Stimulated activated naive CD4-positive, alpha-beta T cell treated with Interleukin-2 at 50 U/mL for 16 hours (primary cell): ENCODE measurements around the gene GRIFIN.

ENCODE experiments used
- DNase-seq: peaks from one replicate; lab custom pipeline; 2025; lab: John Stamatoyannopoulos, UW

The GRIFIN gene, protein sequence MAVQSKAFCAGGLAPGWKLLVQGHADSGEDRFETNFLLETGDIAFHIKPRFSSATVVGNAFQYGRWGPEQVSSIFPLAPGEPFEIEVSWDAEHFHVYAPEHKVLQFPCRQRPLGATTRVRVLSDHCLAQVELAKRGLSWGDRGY

DNA sequence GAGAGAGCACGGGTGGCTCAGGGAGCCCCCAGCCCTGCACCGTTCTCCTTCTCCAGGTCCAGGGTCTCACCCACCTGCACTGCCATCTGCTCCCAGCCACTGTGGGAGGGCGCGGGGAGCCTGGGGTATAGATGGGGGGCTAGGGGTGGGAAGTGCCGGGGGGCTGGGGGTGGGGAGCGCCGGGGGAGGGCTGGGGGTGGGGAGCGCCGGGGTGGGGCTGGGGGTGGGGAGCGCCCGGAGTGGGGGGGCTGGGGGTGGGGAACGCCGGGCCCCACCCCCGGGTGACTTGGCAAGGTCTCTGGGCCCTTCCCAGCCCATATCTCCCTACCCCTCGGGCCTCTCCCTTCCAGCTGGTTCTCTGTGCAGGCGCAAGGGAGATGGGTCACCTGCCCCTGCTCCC, at the start of gene GRIFIN:
GRIFIN (minus strand) TSS at position 101 of the 400 bp plus-strand sequence; CDS start at position 86, 15 bp downstream.
- DNase-seq: no peak

DNA sequence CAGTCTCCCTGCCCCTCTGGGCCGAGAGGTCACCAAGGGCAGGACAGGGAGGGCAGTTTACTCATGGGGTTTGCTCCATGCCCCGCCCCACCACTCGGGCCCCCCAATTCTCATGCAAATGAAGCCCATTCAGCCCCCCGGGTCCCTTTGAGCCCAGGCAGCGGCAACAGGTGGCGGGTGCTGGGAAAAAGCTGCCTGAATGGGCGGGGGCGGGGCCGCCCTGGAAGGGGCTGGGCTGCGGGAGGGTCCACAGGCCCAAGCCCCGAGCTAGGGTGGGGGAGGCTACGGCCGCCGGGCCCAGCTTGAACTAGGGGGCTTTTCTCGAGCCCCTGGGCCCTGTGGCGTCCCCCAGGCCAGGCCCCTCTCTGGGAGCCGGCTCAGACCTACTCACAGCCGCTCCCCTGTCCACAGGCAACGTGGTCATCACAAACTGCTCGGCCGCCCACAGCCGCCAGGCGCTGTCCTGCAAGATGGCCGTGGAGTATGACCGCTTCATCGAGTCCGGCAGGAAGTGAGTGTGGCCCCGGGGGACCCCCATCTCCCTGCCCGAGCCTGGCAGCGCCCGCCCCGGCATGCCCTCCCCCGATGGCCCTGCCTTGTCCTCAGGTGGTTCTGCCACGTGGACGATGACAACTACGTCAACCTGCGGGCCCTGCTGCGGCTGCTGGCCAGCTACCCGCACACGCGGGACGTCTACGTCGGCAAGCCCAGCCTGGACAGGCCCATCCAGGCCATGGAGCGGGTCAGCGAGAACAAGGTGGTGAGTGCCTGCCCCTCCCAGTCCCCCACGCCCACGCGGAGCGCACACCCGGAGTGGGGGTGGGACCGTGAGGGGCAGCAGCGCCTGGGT, 48.8 kb upstream of the GRIFIN start:
- no peak for DNase-seq

DNA sequence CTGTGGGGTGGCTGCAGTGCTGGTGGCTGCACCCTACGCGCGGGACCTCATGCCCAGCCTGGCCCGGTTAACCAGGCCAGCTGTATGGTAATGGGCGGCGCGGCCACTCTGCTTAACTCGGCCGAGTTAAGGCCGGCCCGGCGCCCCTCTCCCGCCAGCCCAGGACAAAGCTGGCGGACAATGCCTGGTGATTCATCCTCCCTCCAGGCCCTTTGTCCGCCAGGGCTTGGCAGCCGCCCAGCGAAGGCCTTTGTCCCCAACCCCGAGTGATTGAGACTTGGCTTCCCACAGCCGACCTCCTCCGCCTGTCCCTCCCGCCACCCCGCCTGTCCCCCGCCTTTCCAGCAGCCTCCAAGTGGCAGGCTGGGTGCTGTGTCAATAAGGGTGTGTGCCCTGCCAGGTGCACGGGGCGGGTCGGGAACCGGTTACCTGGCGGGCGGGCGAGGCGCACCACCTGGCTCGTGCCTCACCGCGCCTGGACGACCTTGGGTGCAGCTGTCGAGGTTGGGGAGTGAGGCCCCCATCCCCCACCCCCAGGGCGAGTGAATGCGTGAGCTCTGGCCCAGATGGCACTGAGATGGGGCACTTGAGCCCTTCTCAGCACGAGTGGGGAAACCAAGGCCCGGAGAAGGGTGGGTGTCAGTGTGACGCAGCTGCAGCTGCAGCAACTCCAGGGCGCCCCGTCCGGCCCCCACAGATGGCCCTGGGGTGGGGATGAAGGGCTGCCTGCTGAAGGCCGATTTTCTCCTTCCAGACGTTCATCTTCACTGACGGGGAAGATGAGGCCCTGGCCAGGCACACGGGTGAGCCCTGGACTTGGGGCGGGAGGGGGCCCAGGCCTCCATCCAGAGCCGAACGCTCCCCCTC, 48.0 kb upstream of the GRIFIN start:
- no peak for DNase-seq

DNA sequence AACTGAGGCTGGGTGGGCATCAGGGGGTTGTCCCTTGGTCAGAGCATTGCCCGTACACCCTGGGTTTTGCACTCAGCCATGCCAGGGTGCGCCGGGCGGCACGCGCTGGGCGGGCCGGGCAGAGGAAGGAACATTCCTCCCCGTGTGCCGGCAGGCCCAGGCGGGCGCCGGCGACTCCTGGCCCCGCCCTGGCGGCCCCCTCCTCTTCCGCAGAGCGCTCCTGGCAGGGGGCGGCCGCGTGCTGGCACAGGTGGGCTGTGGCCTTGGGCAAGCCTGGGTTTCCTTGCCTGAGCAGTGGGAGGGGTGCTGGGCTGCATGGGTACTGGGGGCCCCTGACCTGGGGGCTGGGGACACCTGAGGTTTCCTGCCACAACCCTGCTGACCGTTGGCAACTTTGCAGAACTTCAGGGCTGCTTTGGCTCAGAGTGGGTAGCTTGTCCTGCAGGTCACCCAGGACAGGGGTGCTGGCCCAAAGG, 47.3 kb upstream of the GRIFIN start:
- no peak for DNase-seq

DNA sequence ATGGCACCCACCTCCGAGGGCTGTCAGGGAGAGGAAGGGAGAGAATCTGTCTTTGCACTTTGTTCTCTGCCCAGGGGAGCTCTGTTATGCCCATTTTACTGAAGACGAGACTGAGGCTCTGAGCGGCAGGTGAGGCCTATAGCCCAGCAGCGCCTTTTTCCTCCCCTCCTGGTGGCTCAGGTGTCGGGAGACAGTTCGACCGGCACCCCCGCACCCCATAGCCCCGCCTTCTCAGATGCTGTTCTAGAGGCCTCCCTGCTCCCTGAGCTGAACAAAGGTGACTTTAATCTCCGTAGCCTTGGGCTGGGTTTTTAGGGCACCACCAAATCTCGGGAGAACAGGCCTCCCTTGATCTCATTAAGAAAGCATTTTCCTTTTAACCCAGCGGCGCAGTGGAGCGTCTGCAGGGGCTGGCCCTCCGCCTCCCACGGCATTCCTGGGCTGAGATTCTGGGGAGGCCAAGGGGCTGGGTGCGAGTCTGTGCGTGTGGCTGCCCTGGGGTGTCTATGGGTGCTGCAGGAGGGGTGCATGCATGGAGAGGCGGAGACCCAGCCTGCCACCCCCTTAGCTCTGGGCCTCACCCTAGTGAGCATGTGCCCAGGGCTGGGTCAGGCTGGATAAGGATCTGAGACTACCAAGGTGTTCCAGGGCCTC, 46.7 kb upstream of the GRIFIN start:
- no peak for DNase-seq

DNA sequence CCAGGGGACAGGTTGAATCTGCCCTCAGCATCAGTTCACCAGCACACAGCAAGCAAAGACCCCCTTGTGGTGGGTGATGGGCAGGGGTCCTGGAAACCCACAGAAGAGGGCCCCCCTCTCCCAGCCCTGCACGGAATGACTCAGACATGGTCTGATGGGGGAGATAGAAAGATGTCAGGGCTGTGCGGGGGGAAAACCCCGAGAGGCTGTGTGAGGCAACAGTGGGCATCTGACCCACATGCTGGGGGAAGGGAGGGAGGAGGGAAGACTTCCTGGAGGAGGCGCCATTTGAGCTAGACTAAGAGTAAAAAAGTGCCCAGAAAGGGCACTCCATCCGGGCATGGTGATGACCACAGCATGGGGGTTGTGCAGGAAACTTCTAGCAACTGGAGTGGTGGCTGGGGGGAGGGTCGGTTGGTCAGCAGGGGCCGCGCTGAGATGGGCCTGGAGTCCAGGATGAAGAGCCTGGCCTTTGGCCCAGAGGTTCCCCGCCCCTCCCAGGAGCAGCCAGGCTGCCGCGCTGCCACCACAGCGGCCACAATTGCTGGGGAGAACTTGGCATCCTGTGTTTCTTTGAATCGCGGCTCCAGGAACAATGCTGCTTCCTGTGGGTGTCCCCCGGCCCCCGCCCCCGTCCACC, 45.9 kb upstream of the GRIFIN start:
- DNase-seq: peak; percentile 69

DNA sequence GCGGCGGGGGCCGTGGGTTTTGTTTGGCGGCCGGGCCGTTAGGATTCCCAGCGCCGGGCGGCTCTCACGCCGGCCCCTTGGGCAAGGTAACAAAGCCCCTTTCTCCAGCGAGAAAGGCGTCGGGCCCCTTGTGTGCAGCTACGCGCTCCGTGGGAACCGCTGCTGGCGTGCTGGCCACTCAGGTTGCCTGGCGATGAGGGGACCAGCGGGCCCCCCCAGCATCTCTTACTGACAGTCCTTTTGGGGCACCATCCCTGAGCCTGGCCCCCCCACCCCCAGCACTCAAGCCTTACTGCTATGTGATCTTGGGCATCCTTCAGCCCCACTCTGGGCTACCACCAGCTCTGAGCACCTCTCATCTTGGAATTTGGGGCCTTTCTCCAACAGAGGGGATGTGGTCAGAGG, 45.1 kb upstream of the GRIFIN start:
- DNase-seq: no peak

DNA sequence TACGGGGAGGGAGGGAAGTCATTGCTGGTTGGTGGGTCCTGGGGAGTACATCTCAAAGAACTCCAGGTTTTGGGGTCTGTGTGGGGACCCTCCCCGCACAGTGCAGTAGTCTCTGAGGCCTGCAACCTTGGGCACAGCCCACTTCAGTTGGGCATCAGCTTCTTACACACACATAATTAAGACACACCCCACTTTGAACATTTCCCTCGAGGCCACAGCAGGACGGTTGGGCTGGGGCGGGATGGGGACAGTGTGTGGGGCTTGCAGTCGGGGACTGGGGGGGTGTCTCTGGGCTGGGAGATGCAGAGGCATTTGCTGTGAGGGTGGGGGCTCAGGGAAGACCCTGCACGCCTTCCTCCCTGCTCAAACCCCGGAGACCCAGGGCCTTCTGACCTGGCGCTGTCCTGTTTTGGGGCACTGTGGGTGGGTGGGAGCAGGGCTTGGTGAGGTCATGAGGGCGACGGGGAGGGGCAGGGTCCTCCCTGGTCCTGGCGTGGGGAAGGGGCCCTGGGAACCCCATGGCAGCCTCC, 44.6 kb upstream of the GRIFIN start:
- DNase-seq: no peak

DNA sequence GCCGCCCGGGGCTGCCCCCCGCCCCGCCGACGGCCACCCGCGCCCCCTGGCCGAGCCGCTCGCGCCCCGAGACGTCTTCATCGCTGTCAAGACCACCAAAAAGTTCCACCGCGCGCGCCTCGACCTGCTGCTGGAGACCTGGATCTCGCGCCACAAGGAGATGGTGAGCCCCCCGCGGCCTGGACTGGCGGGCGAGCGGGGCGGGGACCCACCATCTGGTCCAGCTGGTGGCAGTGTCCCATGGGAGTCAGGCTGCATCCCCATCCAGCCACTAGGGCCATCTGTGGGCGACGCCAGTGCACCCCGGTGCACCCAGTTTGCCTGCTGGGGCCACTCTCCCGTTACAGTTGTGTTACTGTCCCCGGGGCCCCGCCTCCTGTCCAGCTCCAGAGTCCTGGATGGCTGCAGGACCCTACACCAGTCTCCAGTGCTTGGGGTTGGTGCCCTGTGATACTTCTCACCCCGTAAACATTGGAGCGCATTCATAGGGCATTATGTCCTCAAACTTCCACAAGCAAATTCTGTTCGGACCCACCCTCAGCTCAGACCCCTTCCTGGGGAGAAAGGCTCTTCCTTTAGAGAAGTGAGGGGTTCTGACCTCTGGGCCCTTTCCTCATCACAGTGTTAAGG, 44.0 kb upstream of the GRIFIN start:
- DNase-seq: no peak

DNA sequence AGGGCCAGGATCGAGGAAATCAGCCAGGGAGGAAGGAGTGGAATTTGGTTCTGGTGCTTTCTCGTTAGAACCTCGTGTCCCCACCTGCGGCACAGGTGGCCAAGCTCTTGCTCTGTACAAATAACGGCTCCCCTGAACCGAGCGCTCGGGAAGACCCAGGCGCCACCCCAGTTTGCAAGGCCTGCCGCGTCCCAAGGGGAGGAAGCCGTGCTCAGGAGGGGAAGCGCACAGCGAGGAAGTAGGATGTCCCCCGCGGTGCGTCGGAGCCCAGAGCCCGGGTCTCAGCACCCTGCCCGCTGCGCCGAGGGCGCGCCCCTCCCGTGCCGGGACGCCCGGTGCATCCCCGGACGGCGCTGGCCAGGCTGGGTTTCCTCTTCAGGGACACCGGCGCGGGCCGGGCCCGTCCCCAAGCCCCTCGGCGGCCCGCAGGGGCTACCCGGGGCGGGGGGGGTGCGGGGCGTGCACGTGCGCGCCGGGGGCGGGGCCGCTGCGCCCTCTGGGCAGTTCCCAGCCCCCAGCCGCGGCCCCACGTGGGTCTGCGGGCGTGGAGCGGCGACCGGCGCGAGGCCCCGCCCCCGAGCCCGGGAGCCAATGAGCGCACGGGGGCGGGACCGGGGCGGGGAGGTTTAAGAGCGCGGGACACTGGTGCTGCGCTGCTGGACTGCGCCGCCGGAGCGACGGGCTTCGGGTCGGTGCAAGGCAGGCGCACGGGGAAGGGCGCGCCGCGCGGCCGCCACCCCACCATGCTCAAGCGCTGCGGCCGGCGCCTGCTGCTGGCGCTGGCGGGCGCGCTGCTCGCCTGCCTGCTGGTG, 43.1 kb upstream of the GRIFIN start, which contains the start of gene LFNG:
LFNG (plus strand) TSS at position 656 of the 812 bp plus-strand sequence; CDS start at position 744, 88 bp downstream.
- DNase-seq: peak; percentile 80

DNA sequence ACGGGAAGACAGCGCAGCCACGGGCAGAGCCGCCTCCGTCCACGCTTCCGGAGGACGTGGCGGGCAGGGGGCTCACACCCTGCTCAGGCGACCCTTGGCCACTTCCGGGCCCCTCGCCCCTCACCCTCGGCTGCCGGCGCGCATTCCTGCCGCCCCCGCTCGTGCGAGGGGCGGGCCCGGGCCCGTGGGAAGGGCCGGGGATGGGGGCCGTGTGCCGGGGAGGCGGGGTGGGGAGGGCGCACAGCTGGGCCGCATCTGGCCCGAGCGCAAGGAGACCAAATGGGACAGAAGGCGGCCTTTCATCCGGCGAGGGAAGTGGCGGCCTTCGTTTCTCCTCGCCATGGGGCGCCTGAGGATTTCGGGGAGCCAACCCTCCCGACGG, 42.5 kb upstream of the GRIFIN start:
- no peak for DNase-seq

DNA sequence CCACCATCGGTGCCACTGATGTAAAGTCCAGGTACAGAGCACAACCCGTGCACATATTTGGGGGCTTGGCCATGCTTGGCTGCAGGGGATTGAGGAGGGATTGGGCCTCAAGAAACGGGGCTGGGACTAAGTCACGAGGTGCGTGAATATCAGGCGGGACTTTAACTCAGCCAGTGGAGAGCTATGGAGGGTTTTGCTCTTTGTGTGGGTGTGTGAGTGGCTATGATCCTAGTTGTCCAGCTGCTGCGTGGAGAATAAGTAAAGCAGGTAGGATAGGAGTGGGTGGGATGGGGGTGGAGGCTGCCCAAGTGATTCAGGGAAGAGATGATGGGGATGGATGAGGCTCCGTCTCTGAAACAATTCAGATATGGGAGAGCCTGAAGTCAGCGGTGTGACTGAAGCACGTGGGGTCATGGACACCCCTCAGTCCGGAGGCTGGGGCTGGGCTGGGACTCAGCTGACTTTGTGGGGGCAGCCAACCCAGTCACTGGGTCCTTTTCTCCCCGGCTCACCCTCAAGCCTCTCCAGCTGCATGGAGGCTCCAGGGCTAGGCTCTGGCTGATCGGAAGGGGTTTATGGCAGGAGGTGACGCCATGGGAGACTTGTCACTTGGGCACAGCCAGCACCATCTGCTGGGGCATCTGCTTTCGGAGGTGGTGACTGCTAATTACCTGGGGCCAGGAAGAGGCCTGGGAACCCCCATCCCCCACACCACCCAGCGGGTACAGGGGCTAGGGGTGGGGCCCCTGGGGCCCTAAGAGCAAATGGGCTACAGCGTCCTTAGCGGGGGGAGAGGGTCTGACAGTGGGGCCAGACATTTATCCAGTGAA, 41.7 kb upstream of the GRIFIN start:
- DNase-seq: no peak

DNA sequence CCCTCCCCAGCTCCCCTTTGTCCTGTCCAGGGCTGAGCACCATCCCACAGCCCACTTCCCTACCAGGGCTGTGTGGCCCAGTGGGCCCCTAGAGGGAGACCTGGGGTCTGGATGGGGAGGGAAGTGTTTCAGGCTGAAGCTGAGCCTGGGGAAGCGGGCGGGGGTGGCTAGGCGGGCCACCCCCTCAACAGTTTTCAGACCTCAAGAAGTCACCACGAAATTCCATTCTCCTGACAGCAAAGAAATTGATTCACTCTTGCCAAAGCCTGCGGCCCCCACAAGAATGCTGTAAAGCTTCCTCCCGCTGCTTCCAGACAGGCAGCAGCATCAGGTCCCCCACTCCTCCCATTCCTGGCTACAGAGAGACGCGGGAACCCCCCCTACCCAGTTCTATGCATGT, 40.8 kb upstream of the GRIFIN start:
- no peak for DNase-seq

DNA sequence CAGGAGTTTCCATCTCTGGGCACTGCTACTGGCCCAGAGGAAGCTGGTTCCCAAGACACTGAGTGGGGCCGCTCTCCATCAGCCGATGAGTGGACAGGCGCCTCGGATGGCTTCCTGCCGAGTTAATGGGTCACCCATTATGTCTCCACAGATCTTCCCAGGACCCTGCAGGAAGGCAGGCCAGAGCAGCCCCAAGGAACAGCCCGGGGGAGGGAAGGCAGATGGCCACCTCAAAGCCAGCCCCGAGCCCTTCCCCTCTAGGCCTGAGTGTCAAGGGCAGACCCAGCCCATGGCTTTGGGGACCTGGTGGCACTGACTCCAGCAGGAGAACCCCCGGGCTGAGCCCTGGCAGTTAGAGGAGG, 40.0 kb upstream of the GRIFIN start:
- no peak for DNase-seq

DNA sequence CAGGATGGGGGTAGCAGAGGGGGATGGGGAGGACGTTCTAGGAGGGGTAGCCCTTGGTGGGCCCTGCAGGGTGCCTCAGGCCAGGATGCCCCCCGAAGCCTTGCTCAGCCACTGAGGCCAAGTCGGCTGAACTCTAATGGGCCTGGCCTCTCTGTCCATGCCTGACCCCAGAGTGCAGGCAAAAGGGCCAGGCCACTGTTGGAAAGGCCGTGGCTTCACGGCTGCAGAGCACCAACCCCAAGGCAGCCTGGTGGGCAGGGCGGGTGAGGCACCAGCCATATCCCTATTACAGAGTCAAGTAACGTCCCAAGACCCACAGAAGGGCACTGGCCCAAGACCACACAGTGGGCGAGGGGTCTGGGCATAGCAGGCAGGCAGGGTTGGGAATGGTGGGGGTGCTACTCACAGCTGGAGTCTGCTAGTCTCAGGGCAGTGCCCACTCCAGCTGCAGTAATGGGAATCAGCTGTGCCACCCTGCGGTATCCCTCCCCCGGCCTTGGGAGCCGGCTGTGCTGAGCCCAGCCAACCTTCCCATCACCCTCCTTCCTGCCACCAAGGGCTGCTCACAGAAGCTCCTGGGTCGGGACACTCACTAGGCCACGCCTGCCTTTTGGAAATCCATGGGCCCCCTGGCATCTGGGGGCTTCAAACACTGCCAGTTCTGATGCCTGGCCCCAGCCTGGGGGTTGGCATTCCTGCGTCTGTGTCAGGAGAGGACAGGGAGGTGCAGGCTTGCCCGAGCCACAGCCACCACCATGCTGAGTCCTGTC, 39.4 kb upstream of the GRIFIN start:
- DNase-seq: no peak

DNA sequence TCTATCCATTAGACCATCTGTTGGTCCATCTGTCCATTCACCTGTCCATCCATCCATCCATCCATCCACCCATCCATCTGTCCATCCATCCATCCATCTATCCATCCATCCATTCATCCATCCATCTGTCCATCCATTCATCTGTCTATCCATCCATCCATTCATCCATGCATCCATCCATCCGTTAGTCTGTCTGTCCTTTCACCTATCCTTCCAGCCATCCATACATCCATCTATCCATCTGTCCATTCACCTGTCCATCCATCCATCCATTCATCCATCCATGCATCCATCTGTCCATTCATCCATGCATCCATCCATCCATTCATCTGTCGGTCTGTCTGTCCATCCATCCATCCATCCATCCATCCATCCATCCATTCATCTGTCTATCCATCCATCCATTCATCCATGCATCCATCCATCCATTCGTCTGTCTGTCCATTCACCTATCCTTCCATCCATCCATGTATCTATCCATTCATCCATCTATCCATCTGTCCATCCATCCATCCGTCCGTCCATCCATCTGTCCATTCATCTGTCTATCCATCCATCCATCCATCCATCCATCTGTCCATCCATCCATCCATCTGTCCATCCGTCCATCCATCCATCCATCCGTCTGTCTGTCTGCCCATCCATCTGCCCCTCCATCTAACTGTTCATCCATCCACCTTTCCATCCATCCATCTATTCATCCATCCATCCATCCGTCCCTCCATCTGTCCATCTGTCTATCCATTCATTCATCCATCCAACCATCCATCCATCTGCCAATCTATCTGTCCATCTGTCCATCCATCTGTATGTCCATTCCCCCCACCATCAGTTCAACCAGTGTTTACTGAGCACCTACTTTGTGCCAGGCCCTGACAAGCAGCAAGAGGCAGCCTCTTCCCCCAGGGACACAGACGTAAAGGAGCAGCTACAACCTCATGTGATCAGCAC, 38.5 kb upstream of the GRIFIN start:
- no peak for DNase-seq

DNA sequence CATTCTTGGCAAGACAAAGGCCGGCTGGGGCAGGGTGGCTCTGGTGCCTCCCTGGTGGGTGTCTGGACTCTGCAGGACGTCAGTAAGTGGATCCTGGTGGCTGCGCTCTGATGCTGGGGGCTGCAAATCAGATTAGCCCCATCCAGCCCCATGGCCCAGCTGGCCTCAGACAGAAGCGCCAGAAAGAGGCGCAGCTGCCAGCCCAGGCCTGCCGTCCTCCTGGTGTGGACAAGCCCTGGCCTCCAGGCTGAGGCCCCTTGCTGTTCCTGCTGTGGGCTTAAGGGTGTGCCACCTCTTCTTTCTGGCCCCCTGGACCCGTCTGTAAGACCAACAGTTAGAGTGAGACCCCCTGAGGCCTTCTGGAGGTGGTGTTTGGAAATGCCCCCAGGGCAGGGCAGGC, 37.5 kb upstream of the GRIFIN start:
- DNase-seq: no peak
